ENCODE data around the gene RLBP1. TPM values are rescaled to one million over a fixed set of nuclear protein-coding genes. Genes with fewer than 3 reads are reported as not detected.

Gene RLBP1
- total and polyA plus RNA-seq, 2 experiments from 2014 or later = 0.40 TPM; not detected in 1

DNA sequence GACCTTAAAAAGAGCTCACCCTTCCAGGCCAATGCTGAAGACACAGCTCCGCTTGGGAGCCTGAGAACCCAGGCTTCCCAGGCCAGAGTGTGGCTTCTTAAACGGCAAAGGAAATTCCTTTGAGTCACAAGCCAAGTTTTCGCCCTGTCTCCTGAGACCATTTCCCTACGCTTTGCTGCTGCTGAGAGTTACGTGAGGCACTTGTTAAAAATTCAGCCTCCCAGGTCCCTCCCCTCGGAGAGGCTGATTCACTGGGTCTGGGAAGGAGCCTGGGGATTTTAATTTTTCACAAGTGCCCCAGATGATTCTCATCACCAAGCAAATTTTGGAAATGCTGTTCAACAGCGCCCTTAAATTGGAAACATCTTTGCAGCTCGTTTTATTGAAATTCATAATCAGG, 25.5 kb downstream of the RLBP1 start:
- DNase-seq (ENCODE audit: low read depth in 1 of 2, low spot score in 1 of 2) = peak in 1 of 2 donors; percentile 34
- no peak overlapping the region for H3K4me3 ChIP-seq
- no peaks in the 10 kb centered on the region for H3K9me3 ChIP-seq (ENCODE audit: low read depth)
- peaks cover 23% of the 10 kb centered on the region for H3K4me1 ChIP-seq (ENCODE audit: low read depth)
- peaks cover 18% of the 10 kb centered on the region for H3K36me3 ChIP-seq
- TF ChIP-seq, protein P1, sequence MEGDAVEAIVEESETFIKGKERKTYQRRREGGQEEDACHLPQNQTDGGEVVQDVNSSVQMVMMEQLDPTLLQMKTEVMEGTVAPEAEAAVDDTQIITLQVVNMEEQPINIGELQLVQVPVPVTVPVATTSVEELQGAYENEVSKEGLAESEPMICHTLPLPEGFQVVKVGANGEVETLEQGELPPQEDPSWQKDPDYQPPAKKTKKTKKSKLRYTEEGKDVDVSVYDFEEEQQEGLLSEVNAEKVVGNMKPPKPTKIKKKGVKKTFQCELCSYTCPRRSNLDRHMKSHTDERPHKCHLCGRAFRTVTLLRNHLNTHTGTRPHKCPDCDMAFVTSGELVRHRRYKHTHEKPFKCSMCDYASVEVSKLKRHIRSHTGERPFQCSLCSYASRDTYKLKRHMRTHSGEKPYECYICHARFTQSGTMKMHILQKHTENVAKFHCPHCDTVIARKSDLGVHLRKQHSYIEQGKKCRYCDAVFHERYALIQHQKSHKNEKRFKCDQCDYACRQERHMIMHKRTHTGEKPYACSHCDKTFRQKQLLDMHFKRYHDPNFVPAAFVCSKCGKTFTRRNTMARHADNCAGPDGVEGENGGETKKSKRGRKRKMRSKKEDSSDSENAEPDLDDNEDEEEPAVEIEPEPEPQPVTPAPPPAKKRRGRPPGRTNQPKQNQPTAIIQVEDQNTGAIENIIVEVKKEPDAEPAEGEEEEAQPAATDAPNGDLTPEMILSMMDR (IDR thresholded peaks at IDR 0.05; ENCODE audit: low read depth, low read length) = no peak
- H3K27me3 ChIP-seq = no peaks in the 10 kb centered on the region
- H3K27ac ChIP-seq = no peak overlapping the region

DNA sequence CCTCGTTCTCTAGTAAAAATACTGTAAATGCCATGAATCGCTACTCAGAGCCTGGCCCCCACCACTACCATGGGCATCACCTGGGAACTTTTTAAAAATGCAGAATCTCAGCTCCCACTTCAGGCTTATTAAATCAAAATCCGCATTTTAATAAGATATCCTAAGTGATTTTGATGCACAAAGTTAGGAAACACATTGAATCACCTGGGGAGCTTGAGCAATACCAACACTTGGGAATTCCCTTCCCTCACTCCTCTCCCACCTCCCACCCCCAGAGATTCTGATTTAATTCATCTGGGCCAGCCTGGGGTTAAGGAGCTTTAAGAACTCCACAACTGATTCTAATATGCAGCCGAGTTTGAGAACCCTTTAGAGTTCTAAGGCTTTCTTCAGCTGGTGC, 26.8 kb downstream of the RLBP1 start:
- peaks cover 27% of the 10 kb centered on the region for H3K36me3 ChIP-seq
- H3K4me3 ChIP-seq = no peak overlapping the region
- H3K9me3 ChIP-seq (ENCODE audit: low read depth) = no peaks in the 10 kb centered on the region
- no peak overlapping the region for H3K27ac ChIP-seq
- no peaks in the 10 kb centered on the region for H3K27me3 ChIP-seq
- peaks cover 20% of the 10 kb centered on the region for H3K4me1 ChIP-seq (ENCODE audit: low read depth)
- TF ChIP-seq, protein P1 (IDR thresholded peaks at IDR 0.05; ENCODE audit: low read depth, low read length) = no peak
- no peak for DNase-seq (ENCODE audit: low read depth in 1 of 2, low spot score in 1 of 2)

DNA sequence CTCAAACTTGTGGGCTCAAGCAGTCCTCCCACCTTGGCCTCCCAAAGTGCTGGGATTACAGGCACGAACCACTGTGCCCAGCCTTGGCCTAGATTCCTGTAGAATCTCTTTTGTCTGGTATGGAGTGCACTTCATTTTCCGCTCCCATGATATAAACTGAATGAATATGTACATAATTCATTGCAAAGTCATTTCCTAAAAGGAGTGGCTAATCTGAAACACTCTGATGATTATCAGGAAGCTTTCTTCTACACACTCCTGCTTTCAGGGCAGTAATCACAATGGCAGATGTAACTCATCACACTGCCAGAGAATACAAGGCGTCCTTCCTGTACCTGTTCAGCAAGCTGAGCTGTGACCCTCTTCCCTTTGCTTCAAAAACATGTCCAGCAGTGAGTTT, 28.6 kb downstream of the RLBP1 start:
- TF ChIP-seq, protein P1 (IDR thresholded peaks at IDR 0.05; ENCODE audit: low read depth, low read length) = no peak
- peak in 1 of 2 donors; percentile 17 for DNase-seq (ENCODE audit: low read depth in 1 of 2, low spot score in 1 of 2)

DNA sequence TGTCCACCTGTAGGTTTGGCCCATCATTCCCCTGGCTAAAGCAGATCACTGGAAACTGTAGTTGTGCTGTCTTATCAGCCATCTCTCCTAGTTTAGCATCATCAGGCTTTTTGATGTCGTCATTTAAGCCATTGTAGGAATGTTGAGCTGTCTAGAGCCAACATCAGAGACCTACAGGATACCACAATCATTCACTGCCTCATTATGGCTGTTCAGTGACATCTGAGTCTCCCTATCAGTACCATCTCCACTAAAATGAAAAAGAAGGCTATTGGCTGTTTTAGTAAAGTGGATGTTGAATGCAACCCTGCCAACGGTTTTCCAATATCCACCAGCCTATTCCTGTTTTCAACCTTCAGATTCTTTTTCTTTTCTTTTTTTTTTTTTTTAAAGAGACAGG, 29.2 kb downstream of the RLBP1 start:
- peaks cover 5% of the 10 kb centered on the region for H3K4me1 ChIP-seq (ENCODE audit: low read depth)
- no peaks in the 10 kb centered on the region for H3K9me3 ChIP-seq (ENCODE audit: low read depth)
- H3K27me3 ChIP-seq = no peaks in the 10 kb centered on the region
- no peak for DNase-seq (ENCODE audit: low read depth in 1 of 2, low spot score in 1 of 2)
- TF ChIP-seq, protein P1 (IDR thresholded peaks at IDR 0.05; ENCODE audit: low read depth, low read length) = no peak
- no peak overlapping the region for H3K27ac ChIP-seq
- H3K36me3 ChIP-seq = peaks cover 43% of the 10 kb centered on the region
- H3K4me3 ChIP-seq = no peak overlapping the region

More for the DNA sequence above, 28.6 kb downstream of the RLBP1 start:
- H3K36me3 ChIP-seq = peaks cover 37% of the 10 kb centered on the region
- no peak overlapping the region for H3K27ac ChIP-seq
- peaks cover 11% of the 10 kb centered on the region for H3K4me1 ChIP-seq (ENCODE audit: low read depth)
- no peak overlapping the region for H3K4me3 ChIP-seq
- H3K27me3 ChIP-seq = no peaks in the 10 kb centered on the region
- no peaks in the 10 kb centered on the region for H3K9me3 ChIP-seq (ENCODE audit: low read depth)

DNA sequence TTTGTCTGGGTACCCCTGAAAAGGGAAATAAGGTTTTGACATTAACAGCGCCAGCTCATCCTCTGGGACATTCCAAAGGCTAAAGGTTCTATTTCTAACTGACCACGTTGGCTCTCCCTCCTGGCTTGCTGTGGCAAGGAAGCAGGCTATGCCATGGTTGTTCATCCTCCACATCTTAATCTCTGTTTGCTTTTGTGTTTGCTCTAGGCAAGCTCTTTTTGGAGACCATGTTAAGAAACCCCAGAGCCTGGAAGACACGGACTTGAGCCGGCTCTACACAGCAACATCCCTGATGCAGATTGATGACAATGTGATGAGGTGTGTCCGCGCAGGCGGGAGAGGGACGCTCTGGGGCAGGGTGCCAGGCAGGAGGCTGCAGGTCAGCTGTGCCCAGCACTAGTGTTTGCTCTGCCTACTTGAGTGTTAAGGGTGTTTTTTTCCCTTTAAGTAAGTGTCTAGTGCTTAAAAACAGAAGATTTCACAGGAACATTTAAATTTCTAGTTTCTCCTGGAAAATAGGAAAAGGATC, 33.3 kb downstream of the RLBP1 start:
- Histone ChIP-seq H3K36me3 (peaks cover 46% of the 10 kb centered on the region), H3K27me3 (no peaks in the 10 kb centered on the region), H3K27ac (no peak overlapping the region), H3K4me3 (no peak overlapping the region), H3K4me1 (ENCODE audit: low read depth) (no peaks in the 10 kb centered on the region), H3K9me3 (ENCODE audit: low read depth) (no peaks in the 10 kb centered on the region)
- DNase-seq (ENCODE audit: low read depth in 1 of 2, low spot score in 1 of 2) = no peak
- TF ChIP-seq, protein P1 (IDR thresholded peaks at IDR 0.05; ENCODE audit: low read depth, low read length) = no peak

Data from cardiac muscle cell (in vitro differentiated cells and primary cell).